ENCODE measurements around the gene SLC4A2.
A peak's percentile ranks its signal among the peaks of the same experiment; 100 is the strongest.

Gene SLC4A2

DNA sequence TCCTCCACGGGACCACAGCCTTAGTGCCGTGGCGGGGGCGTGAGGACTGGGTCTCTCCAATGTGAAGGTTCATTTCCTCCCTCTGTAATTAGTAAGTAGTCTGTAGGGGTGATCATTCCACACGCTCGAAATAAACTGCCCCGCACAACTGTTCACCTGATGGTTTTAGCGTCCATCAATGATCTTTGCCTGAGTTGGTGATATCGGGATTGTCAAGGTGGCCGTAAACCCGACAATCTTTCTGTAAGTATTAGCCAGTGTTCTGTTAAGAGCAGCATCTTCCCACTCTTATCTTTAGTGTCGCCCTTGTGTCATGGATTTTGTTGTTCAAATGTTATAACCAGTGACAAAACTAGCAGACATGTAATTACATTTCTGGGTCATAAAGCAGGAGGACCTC lies 44.6 kb downstream of the SLC4A2 start:
- Histone ChIP-seq H3K36me3 (ENCODE audit: control insufficient read depth in 1 of 2, insufficient read depth in 2 of 2, low read length in 2 of 2) (no peaks in the 10 kb centered on the region), H3K9ac (ENCODE audit: low read depth in 1 of 2, low read length in 2 of 2) (no peak overlapping the region), H3K4me3 (ENCODE audit: low read depth in 1 of 2, low read length in 2 of 2) (no peak overlapping the region), H3K27me3 (ENCODE audit: control insufficient read depth in 1 of 2, insufficient read depth in 2 of 2, low read length in 2 of 2) (no peaks in the 10 kb centered on the region), H3K4me1 (ENCODE audit: control insufficient read depth in 1 of 2, insufficient read depth in 2 of 2, low read length in 2 of 2) (no peaks in the 10 kb centered on the region), H3K27ac (ENCODE audit: low read depth, low read length) (no peak overlapping the region), H3K9me3 (ENCODE audit: control insufficient read depth in 1 of 2, low read length in 2 of 2) (no peaks in the 10 kb centered on the region)

GRCh38 chr7:151104411-151105235 lies 45.2 kb downstream of the SLC4A2 start:
- Histone ChIP-seq H3K9ac (ENCODE audit: low read depth in 1 of 2, low read length in 2 of 2) (no peak overlapping the region), H3K9me3 (ENCODE audit: control insufficient read depth in 1 of 2, low read length in 2 of 2) (no peaks in the 10 kb centered on the region), H3K4me1 (ENCODE audit: control insufficient read depth in 1 of 2, insufficient read depth in 2 of 2, low read length in 2 of 2) (no peaks in the 10 kb centered on the region), H3K27ac (ENCODE audit: low read depth, low read length) (no peak overlapping the region), H3K27me3 (ENCODE audit: control insufficient read depth in 1 of 2, insufficient read depth in 2 of 2, low read length in 2 of 2) (no peaks in the 10 kb centered on the region), H3K36me3 (ENCODE audit: control insufficient read depth in 1 of 2, insufficient read depth in 2 of 2, low read length in 2 of 2) (no peaks in the 10 kb centered on the region), H3K4me3 (ENCODE audit: low read depth in 1 of 2, low read length in 2 of 2) (no peak overlapping the region)

- no peak overlapping the region for H3K9ac ChIP-seq (ENCODE audit: low read depth in 1 of 2, low read length in 2 of 2)
- peaks cover 0 to under 1% of the 10 kb centered on the region in 2 donors for H3K36me3 ChIP-seq (ENCODE audit: control insufficient read depth in 1 of 2, insufficient read depth in 2 of 2, low read length in 2 of 2)
- no peak overlapping the region for H3K27ac ChIP-seq (ENCODE audit: low read depth, low read length)
Measured at GRCh38 chr7:151107882-151108281, 48.5 kb downstream of the SLC4A2 start.

DNA sequence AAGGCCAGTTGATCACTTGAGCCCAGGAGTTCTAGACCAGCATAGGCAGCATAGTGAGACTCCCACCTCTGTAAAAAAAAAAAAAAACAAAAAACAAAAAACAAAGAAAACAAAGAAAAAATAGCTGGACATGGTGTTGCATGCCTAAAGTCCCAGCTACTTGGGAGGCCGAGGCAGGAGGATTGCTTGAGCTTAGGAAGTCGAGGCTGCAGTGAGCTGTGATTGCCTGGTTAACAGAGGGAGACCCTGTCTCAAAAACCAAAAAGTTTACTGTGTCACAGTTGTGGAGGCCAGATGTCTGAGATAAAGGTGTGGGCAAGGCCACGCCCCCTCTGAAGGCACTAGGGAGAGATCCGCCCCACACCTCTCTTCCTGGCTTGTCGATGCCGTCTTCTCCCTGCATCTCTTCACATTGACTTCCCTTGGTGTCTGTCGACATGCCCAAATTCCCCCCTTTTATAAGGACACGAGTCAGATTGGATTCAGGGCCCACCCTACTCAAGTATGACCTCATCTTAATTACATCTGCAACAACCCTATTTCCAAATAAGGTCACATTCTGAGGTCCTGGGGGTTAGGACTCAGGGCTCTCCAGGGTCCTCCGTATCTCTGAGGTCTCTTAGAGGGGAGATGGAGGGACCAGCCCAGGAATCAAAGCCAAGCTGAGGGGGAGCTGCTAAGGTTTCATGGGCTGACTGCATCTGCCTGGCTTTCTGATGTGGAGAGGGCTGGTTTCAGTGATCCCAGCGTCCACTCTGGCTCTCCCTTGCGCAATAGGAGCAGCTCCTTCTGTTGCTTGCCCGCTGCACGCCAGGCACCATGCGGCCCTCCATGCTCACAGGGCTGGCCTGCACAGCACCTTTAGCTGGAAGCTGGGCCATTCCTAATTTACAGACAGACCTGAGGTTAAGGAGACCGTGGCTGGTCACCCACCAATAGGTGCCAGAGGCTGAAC lies 50.0 kb downstream of the SLC4A2 start:
- no peak overlapping the region for H3K4me3 ChIP-seq (ENCODE audit: low read depth in 1 of 2, low read length in 2 of 2)
- no peaks in the 10 kb centered on the region for H3K9me3 ChIP-seq (ENCODE audit: control insufficient read depth in 1 of 2, low read length in 2 of 2)
- H3K9ac ChIP-seq (ENCODE audit: low read depth in 1 of 2, low read length in 2 of 2): no peak overlapping the region
- peaks cover 12% of the 10 kb centered on the region in 2 donors for H3K4me1 ChIP-seq (ENCODE audit: control insufficient read depth in 1 of 2, insufficient read depth in 2 of 2, low read length in 2 of 2)
- H3K36me3 ChIP-seq (ENCODE audit: control insufficient read depth in 1 of 2, insufficient read depth in 2 of 2, low read length in 2 of 2): peaks cover 0 to 3% of the 10 kb centered on the region in 2 donors
- H3K27me3 ChIP-seq (ENCODE audit: control insufficient read depth in 1 of 2, insufficient read depth in 2 of 2, low read length in 2 of 2): no peaks in the 10 kb centered on the region
- no peak overlapping the region for H3K27ac ChIP-seq (ENCODE audit: low read depth, low read length)

More at GRCh38 chr7:151107882-151108281, 48.5 kb downstream of the SLC4A2 start:
- Histone ChIP-seq H3K27me3 (ENCODE audit: control insufficient read depth in 1 of 2, insufficient read depth in 2 of 2, low read length in 2 of 2) (no peaks in the 10 kb centered on the region), H3K4me1 (ENCODE audit: control insufficient read depth in 1 of 2, insufficient read depth in 2 of 2, low read length in 2 of 2) (peaks cover 8 to 12% of the 10 kb centered on the region in 2 donors), H3K4me3 (ENCODE audit: low read depth in 1 of 2, low read length in 2 of 2) (no peak overlapping the region), H3K9me3 (ENCODE audit: control insufficient read depth in 1 of 2, low read length in 2 of 2) (no peaks in the 10 kb centered on the region)

GRCh38 chr7:151110236-151110940 lies 51.0 kb downstream of the SLC4A2 start:
- Histone ChIP-seq H3K27me3 (ENCODE audit: control insufficient read depth in 1 of 2, insufficient read depth in 2 of 2, low read length in 2 of 2) (no peaks in the 10 kb centered on the region), H3K4me1 (ENCODE audit: control insufficient read depth in 1 of 2, insufficient read depth in 2 of 2, low read length in 2 of 2) (peaks cover 12% of the 10 kb centered on the region in 2 donors), H3K36me3 (ENCODE audit: control insufficient read depth in 1 of 2, insufficient read depth in 2 of 2, low read length in 2 of 2) (peaks cover 0 to 3% of the 10 kb centered on the region in 2 donors), H3K27ac (ENCODE audit: low read depth, low read length) (no peak overlapping the region), H3K9me3 (ENCODE audit: control insufficient read depth in 1 of 2, low read length in 2 of 2) (no peaks in the 10 kb centered on the region), H3K9ac (ENCODE audit: low read depth in 1 of 2, low read length in 2 of 2) (peak overlapping the region in 1 of 2 donors; percentile 25), H3K4me3 (ENCODE audit: low read depth in 1 of 2, low read length in 2 of 2) (no peak overlapping the region)

DNA sequence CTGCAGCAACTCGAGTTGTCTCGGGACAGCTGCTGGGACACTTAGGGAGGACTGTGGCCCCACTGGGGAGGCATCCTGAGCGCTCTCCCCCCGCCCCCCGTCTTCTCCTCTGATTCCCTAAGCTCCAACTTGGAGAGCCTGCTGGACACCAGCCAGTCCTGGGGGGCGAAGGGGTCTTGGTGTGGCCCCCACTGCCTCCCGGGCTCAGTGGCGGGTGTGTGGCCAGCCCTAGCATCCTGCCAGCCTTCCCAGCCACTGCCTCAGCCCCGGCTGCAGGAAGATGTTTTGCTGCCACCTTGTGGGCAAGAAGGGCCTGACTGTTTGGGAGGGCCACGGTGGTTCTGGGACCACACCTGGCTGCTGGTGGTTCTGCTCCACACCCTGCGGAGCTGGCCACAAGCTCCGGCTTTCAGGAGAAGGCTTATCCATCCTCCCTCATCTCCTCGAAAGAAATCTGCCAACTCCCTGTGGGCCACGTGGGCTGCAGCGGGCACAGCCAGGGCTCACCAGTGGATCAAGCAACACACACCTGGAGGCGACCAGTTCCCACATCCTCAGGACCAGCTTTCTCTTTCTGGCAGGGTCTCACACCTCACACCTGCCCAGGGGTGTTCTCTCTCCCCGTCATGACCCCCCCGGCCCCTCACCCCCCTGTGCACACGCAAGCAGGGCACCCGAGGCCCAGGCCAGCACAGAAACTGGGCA lies 51.7 kb downstream of the SLC4A2 start:
- Histone ChIP-seq H3K4me3 (ENCODE audit: low read depth in 1 of 2, low read length in 2 of 2) (no peak overlapping the region), H3K9ac (ENCODE audit: low read depth in 1 of 2, low read length in 2 of 2) (peak overlapping the region in 1 of 2 donors; percentile 25), H3K9me3 (ENCODE audit: control insufficient read depth in 1 of 2, low read length in 2 of 2) (no peaks in the 10 kb centered on the region), H3K4me1 (ENCODE audit: control insufficient read depth in 1 of 2, insufficient read depth in 2 of 2, low read length in 2 of 2) (peaks cover 12 to 17% of the 10 kb centered on the region in 2 donors), H3K36me3 (ENCODE audit: control insufficient read depth in 1 of 2, insufficient read depth in 2 of 2, low read length in 2 of 2) (peaks cover 0 to 3% of the 10 kb centered on the region in 2 donors), H3K27me3 (ENCODE audit: control insufficient read depth in 1 of 2, insufficient read depth in 2 of 2, low read length in 2 of 2) (no peaks in the 10 kb centered on the region), H3K27ac (ENCODE audit: low read depth, low read length) (no peak overlapping the region)

DNA sequence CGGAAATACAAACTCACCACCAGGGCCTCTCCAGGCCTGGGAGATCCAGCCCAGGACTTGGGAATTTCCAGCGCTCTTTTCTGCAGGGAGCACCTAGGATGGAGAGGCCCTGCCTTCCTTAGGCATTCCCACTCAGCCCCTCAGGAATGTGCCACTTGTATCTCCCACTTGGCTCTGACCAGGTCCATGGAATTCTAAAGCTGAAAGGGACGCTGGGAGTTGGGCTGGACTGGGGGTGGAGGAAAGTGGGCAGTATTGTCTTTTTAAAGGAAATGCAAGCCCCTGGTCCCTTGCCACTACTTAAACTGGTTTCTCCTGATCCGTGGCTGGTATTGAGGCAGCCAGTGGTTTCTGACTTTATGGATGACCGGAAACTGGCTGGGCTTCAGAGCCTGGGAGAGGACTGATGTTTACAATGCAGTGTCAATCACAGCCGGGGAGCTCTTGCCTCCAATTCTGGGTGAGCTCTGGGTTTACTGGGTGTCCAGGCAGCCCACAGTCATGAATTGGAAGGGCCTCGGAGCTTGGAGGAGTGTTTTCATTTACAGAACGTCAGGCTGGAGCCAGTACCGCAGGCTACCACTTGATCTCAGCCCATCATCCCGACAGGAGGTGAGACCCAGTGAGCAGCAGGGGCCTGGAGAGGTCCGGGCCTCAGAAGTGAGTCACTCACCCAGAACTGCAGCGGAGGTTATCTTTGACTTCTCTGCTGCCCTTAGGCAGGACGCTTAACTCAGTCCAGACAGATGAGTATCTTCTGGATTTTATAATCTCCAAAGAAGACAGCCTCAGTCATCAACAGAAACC lies 54.2 kb downstream of the SLC4A2 start:
- Histone ChIP-seq H3K27ac (ENCODE audit: low read depth, low read length) (no peak overlapping the region), H3K4me1 (ENCODE audit: control insufficient read depth in 1 of 2, insufficient read depth in 2 of 2, low read length in 2 of 2) (peaks cover 12 to 21% of the 10 kb centered on the region in 2 donors), H3K36me3 (ENCODE audit: control insufficient read depth in 1 of 2, insufficient read depth in 2 of 2, low read length in 2 of 2) (peaks cover 7 to 14% of the 10 kb centered on the region in 2 donors), H3K4me3 (ENCODE audit: low read depth in 1 of 2, low read length in 2 of 2) (no peak overlapping the region), H3K9ac (ENCODE audit: low read depth in 1 of 2, low read length in 2 of 2) (no peak overlapping the region), H3K9me3 (ENCODE audit: control insufficient read depth in 1 of 2, low read length in 2 of 2) (no peaks in the 10 kb centered on the region), H3K27me3 (ENCODE audit: control insufficient read depth in 1 of 2, insufficient read depth in 2 of 2, low read length in 2 of 2) (no peaks in the 10 kb centered on the region)

GRCh38 chr7:151114151-151115090 lies 55.0 kb downstream of the SLC4A2 start:
- H3K9ac ChIP-seq (ENCODE audit: low read depth in 1 of 2, low read length in 2 of 2): no peak overlapping the region
- H3K36me3 ChIP-seq (ENCODE audit: control insufficient read depth in 1 of 2, insufficient read depth in 2 of 2, low read length in 2 of 2): peaks cover 7 to 23% of the 10 kb centered on the region in 2 donors
- no peak overlapping the region for H3K27ac ChIP-seq (ENCODE audit: low read depth, low read length)
- no peak overlapping the region for H3K4me3 ChIP-seq (ENCODE audit: low read depth in 1 of 2, low read length in 2 of 2)
- peaks cover 12 to 21% of the 10 kb centered on the region in 2 donors for H3K4me1 ChIP-seq (ENCODE audit: control insufficient read depth in 1 of 2, insufficient read depth in 2 of 2, low read length in 2 of 2)
- no peaks in the 10 kb centered on the region for H3K9me3 ChIP-seq (ENCODE audit: control insufficient read depth in 1 of 2, low read length in 2 of 2)
- H3K27me3 ChIP-seq (ENCODE audit: control insufficient read depth in 1 of 2, insufficient read depth in 2 of 2, low read length in 2 of 2): no peaks in the 10 kb centered on the region

Measured in duodenal mucosa (tissue), 2 donors.